HG03520 (cell line): ENCODE data around the gene CIDEA.

ENCODE experiments used
- ATAC-seq: cut with Tn5 transposase; IDR thresholded peaks from one replicate; pipeline ENCODE4 v1.9.1; 2021; ENCODE audit warnings: mild to moderate bottlenecking, moderate library complexity; ENCODE audit not compliant: unreplicated experiment

The CIDEA gene

GRCh38 chr18:12296087-12296403 lies 41.9 kb downstream of the CIDEA start:
- no peak for ATAC-seq

GRCh38 chr18:12296457-12296856 lies 42.3 kb downstream of the CIDEA start:
- no peak for ATAC-seq

GRCh38 chr18:12299862-12300261 lies 45.7 kb downstream of the CIDEA start:
- ATAC-seq = no peak

GRCh38 chr18:12301263-12302005 lies 47.3 kb downstream of the CIDEA start:
- ATAC-seq = no peak

- no peak for ATAC-seq
Measured at GRCh38 chr18:12302391-12303147, 48.4 kb downstream of the CIDEA start.

GRCh38 chr18:12304351-12305210 lies 50.4 kb downstream of the CIDEA start:
- ATAC-seq = no peak

GRCh38 chr18:12305211-12305610 lies 51.0 kb downstream of the CIDEA start:
- no peak for ATAC-seq

GRCh38 chr18:12305930-12306629 lies 51.9 kb downstream of the CIDEA start:
- ATAC-seq = no peak

GRCh38 chr18:12306752-12307700 lies 52.9 kb downstream of the CIDEA start:
- no peak for ATAC-seq

GRCh38 chr18:12307701-12308385 lies 53.7 kb downstream of the CIDEA start, which contains the start of gene TUBB6:
Gene TUBB6, plus strand, starts transcription at chr18:12308241. Its CDS starts 52 bp downstream, at chr18:12308293.
- peak; percentile 42 for ATAC-seq

- ATAC-seq = peak; percentile 61
Measured at GRCh38 chr18:12308386-12309100, 54.4 kb downstream of the CIDEA start.

GRCh38 chr18:12309683-12310198 lies 55.6 kb downstream of the CIDEA start:
- ATAC-seq = no peak

GRCh38 chr18:12310762-12311161 lies 56.6 kb downstream of the CIDEA start:
- no peak for ATAC-seq

- no peak for ATAC-seq
Measured at GRCh38 chr18:12312976-12313375, 58.8 kb downstream of the CIDEA start.

- no peak for ATAC-seq
Measured at GRCh38 chr18:12313530-12314245, 59.5 kb downstream of the CIDEA start.

GRCh38 chr18:12314591-12315305 lies 60.6 kb downstream of the CIDEA start:
- no peak for ATAC-seq

- ATAC-seq = no peak
Measured at GRCh38 chr18:12315490-12315889, 61.3 kb downstream of the CIDEA start.
